Brain microvascular endothelial cell (primary cell): ENCODE data around the gene CRTC1.

Source experiments
- DNase-seq: peaks from one replicate; pipeline ENCODE4 v3.0.0-alpha.2; 2020
- H3K27ac ChIP-seq: fragments of 250-450 bp; sonication (Bioruptor Pico); 2 replicates; pipeline ENCODE4 v1.5.1; 2020; ENCODE audit warnings: mild to moderate bottlenecking, moderate library complexity
- H3K27me3 ChIP-seq: fragments of 250-450 bp; sonication (Bioruptor Pico); replicated peaks from 2 replicates; pipeline ENCODE4 v1.5.1; 2020; ENCODE audit warnings: mild to moderate bottlenecking
- H3K36me3 ChIP-seq: fragments of 250-450 bp; sonication (Bioruptor Pico); replicated peaks from 2 replicates; pipeline ENCODE4 v1.5.1; 2020; ENCODE audit warnings: mild to moderate bottlenecking
- H3K4me3 ChIP-seq: 2 replicates; pipeline ENCODE4 v1.5.1; 2011; ENCODE audit warnings: low read depth, mild to moderate bottlenecking, control low read depth, low read length, moderate library complexity
- in situ Hi-C: cut with HindIII; loops from 2 replicates; pipeline ENCODE4 v1.10.0; 2017; ENCODE audit warnings: low sequenced_read_pairs, low pct_ligation_motif_present
- TF ChIP-seq, protein P1 (sequence below): IDR thresholded peaks from 2 replicates; pipeline ENCODE4 v1.5.1; 2011; ENCODE audit warnings: low read depth, mild to moderate bottlenecking, moderate library complexity, low read length, control low read depth, inconsistent platforms; ENCODE audit errors: missing control alignments

CRTC1 gene

DNA sequence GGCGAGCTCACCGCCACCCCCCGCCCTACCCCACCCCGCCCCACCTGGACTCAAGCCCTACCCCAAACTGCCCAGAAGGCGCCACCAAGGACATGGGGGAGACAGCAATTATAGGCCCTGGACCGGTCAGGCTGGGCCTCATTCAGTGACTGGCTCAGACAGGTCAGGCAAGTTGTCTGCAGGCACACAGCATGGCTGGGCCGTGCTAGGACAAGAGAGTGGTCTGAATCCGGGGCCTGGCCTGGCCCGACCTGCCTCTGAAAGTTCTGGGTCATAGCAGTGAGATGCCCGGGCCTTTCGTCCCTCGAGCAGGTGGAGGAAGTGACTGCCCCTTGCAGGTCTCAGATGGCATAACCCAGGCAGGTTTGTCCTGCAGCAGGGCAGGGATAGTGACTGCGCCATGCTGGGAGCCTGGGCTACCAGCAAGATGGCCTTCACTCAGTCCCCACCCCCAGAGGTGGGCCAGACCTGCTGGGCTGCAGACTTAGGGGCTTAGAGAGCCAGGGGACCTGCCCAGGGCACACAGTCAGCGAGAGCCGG lies 86.6 kb downstream of the CRTC1 start:
- H3K36me3 ChIP-seq, result no peaks in the 10 kb centered on the region
- no peaks in the 10 kb centered on the region for H3K27me3 ChIP-seq
- H3K4me3 ChIP-seq, result no peak overlapping the region
- no peak for DNase-seq
- in situ Hi-C loops, result no loop called here
- TF ChIP-seq, protein P1, sequence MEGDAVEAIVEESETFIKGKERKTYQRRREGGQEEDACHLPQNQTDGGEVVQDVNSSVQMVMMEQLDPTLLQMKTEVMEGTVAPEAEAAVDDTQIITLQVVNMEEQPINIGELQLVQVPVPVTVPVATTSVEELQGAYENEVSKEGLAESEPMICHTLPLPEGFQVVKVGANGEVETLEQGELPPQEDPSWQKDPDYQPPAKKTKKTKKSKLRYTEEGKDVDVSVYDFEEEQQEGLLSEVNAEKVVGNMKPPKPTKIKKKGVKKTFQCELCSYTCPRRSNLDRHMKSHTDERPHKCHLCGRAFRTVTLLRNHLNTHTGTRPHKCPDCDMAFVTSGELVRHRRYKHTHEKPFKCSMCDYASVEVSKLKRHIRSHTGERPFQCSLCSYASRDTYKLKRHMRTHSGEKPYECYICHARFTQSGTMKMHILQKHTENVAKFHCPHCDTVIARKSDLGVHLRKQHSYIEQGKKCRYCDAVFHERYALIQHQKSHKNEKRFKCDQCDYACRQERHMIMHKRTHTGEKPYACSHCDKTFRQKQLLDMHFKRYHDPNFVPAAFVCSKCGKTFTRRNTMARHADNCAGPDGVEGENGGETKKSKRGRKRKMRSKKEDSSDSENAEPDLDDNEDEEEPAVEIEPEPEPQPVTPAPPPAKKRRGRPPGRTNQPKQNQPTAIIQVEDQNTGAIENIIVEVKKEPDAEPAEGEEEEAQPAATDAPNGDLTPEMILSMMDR, result no peak
- no peak overlapping the region for H3K27ac ChIP-seq

DNA sequence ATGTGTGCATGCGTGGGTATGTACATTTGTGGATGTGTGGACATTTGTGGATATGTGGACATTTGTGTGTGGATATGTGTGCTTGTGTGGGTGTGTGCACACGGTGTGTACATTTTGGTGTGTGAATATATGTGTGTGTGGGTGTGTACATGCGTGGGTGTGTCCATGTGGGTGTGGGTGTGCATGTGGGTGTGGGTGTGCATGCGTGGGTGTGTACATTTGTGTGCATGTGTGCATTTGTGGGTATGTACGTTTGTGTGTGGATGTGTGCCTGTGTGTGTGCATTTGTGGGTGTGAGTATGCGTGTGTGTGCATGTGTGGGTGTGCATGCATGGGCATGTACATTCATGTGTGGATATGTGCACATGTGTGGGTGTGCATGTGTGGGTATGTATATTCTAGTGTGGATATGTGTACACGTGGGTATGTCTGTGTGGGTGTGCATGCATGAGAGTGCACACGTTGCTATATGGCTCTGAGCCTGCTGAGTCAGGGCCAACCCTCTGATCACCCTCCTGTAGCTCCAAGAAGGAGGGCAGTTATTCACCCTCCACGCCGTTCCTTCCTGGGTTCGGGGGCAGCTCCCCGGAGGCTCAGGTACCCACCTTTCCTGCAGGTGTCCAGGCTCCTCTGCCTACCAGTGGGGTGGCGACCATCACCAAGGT lies 87.3 kb downstream of the CRTC1 start:
- no peak overlapping the region for H3K27ac ChIP-seq
- in situ Hi-C loops, result no loop called here
- DNase-seq, result no peak
- TF ChIP-seq, protein P1, result no peak
- H3K36me3 ChIP-seq, result no peaks in the 10 kb centered on the region
- no peak overlapping the region for H3K4me3 ChIP-seq
- H3K27me3 ChIP-seq, result no peaks in the 10 kb centered on the region

DNA sequence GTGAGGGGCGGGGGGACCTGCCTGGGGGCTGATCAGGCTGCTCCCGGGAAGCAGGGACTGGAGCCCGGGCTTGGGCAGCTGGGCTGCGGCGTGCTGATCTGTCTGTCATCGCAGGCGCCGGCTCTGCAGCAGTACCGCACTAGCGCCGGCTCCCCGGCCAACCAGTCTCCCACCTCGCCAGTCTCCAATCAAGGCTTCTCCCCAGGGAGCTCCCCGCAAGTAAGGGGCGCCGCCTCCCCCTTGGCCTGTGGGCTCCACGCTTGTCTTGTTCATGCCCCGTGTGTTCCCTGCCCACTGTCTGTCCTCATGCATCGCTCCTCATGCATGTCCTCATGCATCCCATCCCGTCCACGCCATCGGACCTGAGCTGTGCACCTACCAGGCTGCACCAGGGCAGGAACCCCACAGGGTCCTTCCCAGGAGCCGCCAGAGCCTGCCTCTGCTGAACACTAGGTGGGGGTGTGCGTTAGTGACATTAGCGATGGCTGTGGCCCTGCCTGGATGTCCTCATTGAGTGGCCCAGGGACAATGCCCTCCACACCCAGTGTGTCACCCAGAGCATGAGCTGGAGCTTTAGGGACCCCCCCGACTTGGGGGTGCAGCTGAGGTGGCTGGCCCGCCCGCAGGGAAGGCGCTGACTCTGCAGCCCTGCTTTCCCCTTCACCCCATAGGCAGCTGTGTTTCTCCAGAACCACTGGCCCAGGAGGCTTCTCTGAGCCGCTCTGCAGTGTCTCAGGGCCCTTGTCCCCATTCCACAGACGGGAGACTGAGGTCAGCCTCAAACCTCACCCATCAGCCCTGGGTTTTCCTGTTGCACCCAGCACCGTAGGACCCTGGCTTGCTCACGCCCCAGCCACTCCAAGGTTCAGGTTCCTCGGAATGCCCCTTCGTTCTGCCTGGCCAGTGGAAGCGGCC lies 88.1 kb downstream of the CRTC1 start:
- in situ Hi-C loops, result no loop called here
- no peaks in the 10 kb centered on the region for H3K27me3 ChIP-seq
- H3K4me3 ChIP-seq, result no peak overlapping the region
- H3K27ac ChIP-seq, result no peak overlapping the region
- TF ChIP-seq, protein P1, result peak; percentile 59
- DNase-seq, result no peak
- no peaks in the 10 kb centered on the region for H3K36me3 ChIP-seq

DNA sequence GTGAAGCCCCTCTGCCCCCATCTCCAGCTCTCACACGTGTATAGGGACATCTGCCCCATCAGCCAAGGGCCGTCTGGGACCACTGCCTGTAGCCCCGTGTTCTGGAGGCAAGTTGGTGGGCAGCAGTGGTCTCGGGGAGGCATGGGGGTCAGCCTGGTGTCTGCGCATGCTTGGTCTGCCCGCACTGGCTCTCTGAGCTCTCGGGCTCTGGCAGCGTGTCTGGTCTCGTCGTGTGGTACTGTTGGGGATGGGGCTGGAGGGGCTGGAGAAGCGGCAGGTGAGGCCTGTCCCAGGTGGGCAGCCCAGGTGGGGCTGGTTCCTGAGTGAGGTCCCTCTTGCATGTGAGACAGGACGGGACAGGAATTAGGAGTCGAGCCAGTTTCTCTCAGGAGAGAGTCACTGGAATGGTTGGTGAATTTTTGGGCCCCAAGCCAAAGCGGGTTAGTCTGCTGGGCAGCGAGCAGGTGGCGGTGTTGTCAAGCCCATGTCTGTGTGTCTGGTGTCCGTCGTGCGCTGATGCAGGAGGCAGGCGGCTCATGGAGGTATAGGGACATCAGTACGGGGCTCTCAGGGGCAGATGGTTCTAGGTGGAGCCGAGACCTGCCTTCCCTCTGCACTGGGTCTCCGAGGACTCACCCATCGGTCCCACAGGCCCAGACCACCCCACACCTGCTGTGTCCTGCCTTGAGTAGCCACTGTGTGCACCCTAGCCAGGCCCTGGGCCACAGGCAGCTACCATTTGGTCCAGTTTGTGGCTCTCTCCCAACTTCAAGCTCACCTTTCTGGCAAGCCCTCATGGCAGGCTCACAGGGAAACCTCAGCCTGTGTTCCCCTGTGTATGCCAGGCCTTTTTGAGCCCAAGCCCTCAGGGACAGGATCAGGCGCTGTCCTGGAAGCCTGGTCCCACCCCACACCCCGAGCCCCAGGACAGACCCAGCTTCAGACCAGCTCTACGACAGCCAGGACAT lies 89.4 kb downstream of the CRTC1 start:
- in situ Hi-C loops, result no loop called here
- TF ChIP-seq, protein P1, result no peak
- Histone ChIP-seq H3K36me3 (no peaks in the 10 kb centered on the region), H3K4me3 (no peak overlapping the region), H3K27me3 (no peaks in the 10 kb centered on the region), H3K27ac (no peak overlapping the region)
- DNase-seq, result no peak

DNA sequence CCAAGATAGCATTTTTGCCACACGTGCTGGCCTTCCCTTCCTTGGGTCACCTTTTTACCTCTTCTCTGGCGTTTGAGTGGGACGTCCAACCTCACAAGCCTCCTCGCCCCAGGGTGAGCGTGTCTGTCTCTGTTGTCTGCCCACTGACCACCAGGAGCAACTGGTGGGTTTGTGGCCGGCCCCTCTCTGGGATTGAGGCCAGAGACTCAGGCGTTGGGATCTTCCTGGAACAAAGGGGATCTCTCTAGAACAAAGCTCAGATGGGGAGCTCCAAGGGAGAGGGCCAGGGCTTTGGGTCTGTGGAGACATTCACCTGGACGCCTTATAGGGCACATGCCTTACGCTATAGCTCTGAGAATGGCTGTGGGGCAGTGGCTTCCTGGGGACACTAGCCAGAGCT lies 90.2 kb downstream of the CRTC1 start:
- Histone ChIP-seq H3K27ac (no peak overlapping the region), H3K4me3 (no peak overlapping the region), H3K27me3 (peaks cover 4% of the 10 kb centered on the region), H3K36me3 (no peaks in the 10 kb centered on the region)
- in situ Hi-C loops, result no loop called here
- no peak for DNase-seq
- TF ChIP-seq, protein P1, result no peak
